Epithelial cell of proximal tubule (primary cell): ENCODE measurements around the gene SNUPN. TPM values are rescaled to one million over a fixed set of nuclear protein-coding genes. Genes with fewer than 3 reads are reported as not detected.
A peak's percentile ranks its signal among the peaks of the same experiment; 100 is the strongest.
"Not testable (repeated sequence)": the region's sequence is repeated elsewhere in the genome, so short reads cannot be mapped to it uniquely, and the experiment has no call there.

Experiments used
- DNase-seq: peaks from one replicate; pipeline ENCODE4 v3.0.0-alpha.2; 2011; ENCODE audit warnings: low read depth
- H3K4me3 ChIP-seq: 2 replicates; pipeline ENCODE4 v1.5.1; 2011; ENCODE audit warnings: low read depth, mild to moderate bottlenecking, low read length
- CTCF ChIP-seq: conservative IDR thresholded peaks from 2 replicates; pipeline ENCODE4 v1.5.1; 2012; ENCODE audit warnings: low read depth, mild to moderate bottlenecking, low read length
- total RNA-seq: library from RNA; depleted of rRNA; stranded (reverse); fragments of >200 nt; gene quantifications from 2 replicates; pipeline ENCODE4 v1.2.3, GENCODE V29; 2015

SNUPN gene
- total RNA-seq, 1 donor from 2014 or later, result 23.8 TPM

- no peak for DNase-seq
- TF ChIP-seq CTCF, result no peak
Measured at GRCh38 chr15:75590239-75590638, 35.3 kb downstream of the SNUPN start.

GRCh38 chr15:75589071-75589470, 36.5 kb downstream of the SNUPN start:
- H3K4me3 ChIP-seq, result no peak overlapping the region
- no peak for TF ChIP-seq CTCF
- no peak for DNase-seq

More at GRCh38 chr15:75590239-75590638, 35.3 kb downstream of the SNUPN start:
- no peak overlapping the region for H3K4me3 ChIP-seq

GRCh38 chr15:75586422-75586821, 39.1 kb downstream of the SNUPN start:
- DNase-seq, H3K4me3 ChIP-seq: not testable (repeated sequence)

GRCh38 chr15:75584121-75584520, 41.4 kb downstream of the SNUPN start:
- no peak for TF ChIP-seq CTCF
- no peak overlapping the region for H3K4me3 ChIP-seq
- no peak for DNase-seq

GRCh38 chr15:75583701-75584100, 41.8 kb downstream of the SNUPN start:
- TF ChIP-seq CTCF, result no peak
- DNase-seq, result no peak
- H3K4me3 ChIP-seq, result no peak overlapping the region

GRCh38 chr15:75582943-75583342, 42.6 kb downstream of the SNUPN start:
- DNase-seq, H3K4me3 ChIP-seq: not testable (repeated sequence)

- DNase-seq, result no peak
- H3K4me3 ChIP-seq, result peak within 1 kb of the TSS; percentile 99
- peak; percentile 37 for TF ChIP-seq CTCF
Measured at GRCh38 chr15:75578948-75579920, 46.3 kb downstream of the SNUPN start, which contains the start of gene PTPN9. Gene PTPN9, minus strand, starts transcription at chr15:75579315. Its CDS starts 539 bp downstream, at chr15:75578776.
